Tibial nerve (tissue), 4 donors: Measurements from ENCODE around the gene PTRH1. TPM values are rescaled to one million over a fixed set of nuclear protein-coding genes. Genes with fewer than 3 reads are reported as not detected.

Experiments
- DNase-seq, 2 donors: peaks; one replicate each; pipeline ENCODE4 v3.0.0-alpha.2; 2019; ENCODE audit warnings: low spot score in 2 of 2
- H3K27ac ChIP-seq, 4 donors: fragments of 200-600 bp; sonication (generic) in 3 of 4; one replicate each; pipeline ENCODE4 v1.5.1; 2017 to 2019; ENCODE audit warnings: mild to moderate bottlenecking in 1 of 4
- H3K27me3 ChIP-seq, 2 donors: fragments of 200-600 bp; sonication (generic) in 1 of 2; one replicate each; pipeline versions ENCODE4 v1.5.1 to v1.6.0; 2017 to 2019
- H3K36me3 ChIP-seq, 3 donors: fragments of 200-600 bp; sonication (generic); one replicate each; pipeline ENCODE4 v1.5.1; 2018 to 2019
- H3K4me1 ChIP-seq, 4 donors: fragments of 200-600 bp; sonication (generic) in 3 of 4; one replicate each; pipeline ENCODE4 v1.5.1; 2017 to 2019
- H3K4me3 ChIP-seq, 4 donors: fragments of 200-600 bp; sonication (generic) in 3 of 4; one replicate each; pipeline ENCODE4 v1.5.1; 2017 to 2019; ENCODE audit warnings: mild to moderate bottlenecking in 1 of 4, moderate library complexity in 1 of 4
- H3K9me3 ChIP-seq, 4 donors: fragments of 200-600 bp; sonication (generic) in 3 of 4; one replicate each; pipeline ENCODE4 v1.5.1; 2017 to 2019
- CTCF ChIP-seq, 5 experiments: fragments of 200-600 bp in 3 of 5; fragments of 450-650 bp in 2 of 5; sonication (generic) in 3 of 5; IDR thresholded peaks; one replicate each; pipeline ENCODE4 v1.5.1; 2016 to 2019; ENCODE audit warnings: antibody characterized with exemption in 5 of 5, mild to moderate bottlenecking in 3 of 5, moderate library complexity in 2 of 5
- EP300 ChIP-seq, 2 donors: sonication (generic); formaldehyde crosslinking; IDR thresholded peaks; one replicate each; pipeline ENCODE4 v1.6.1; 2017; ENCODE audit warnings: antibody characterized with exemption in 2 of 2, mild to moderate bottlenecking in 1 of 2
- POLR2A ChIP-seq, 2 donors: fragments of 450-650 bp; IDR thresholded peaks; one replicate each; pipeline ENCODE4 v1.6.1; 2017; ENCODE audit warnings: antibody characterized with exemption in 2 of 2, mild to moderate bottlenecking in 2 of 2, moderate library complexity in 2 of 2
- WGBS, 2 donors: methylation state at CpG; one replicate each; pipeline ENCODE4 v1.1.5; 2018; 5-methylcytosine and 5-hydroxymethylcytosine counted together
- total RNA-seq, 4 donors: library from RNA; depleted of rRNA; stranded (reverse); fragments of >200 nt; gene quantifications; one replicate each; pipeline ENCODE4 v1.1.0, GENCODE V29; 2016

Gene PTRH1
- total RNA-seq, 4 donors from 2014 or later, result 8.4 to 46.7 (median 23.7) TPM

GRCh38 chr9:127684576-127684975 is 30.9 kb downstream of the PTRH1 start:
- no peak overlapping the region for H3K4me3 ChIP-seq
- no peak for DNase-seq
- TF ChIP-seq EP300 (IDR thresholded peaks at IDR 0.05), result no peak
- no peak for TF ChIP-seq CTCF (IDR thresholded peaks at IDR 0.05)
- no peak for TF ChIP-seq POLR2A (IDR thresholded peaks at IDR 0.05)
- no peaks in the 10 kb centered on the region for H3K4me1 ChIP-seq
- no peak overlapping the region for H3K27ac ChIP-seq
- no peaks in the 10 kb centered on the region for H3K27me3 ChIP-seq
- H3K36me3 ChIP-seq, result peaks cover 0 to 98% (median 7%) of the 10 kb centered on the region in 3 donors
- no peaks in the 10 kb centered on the region for H3K9me3 ChIP-seq
- WGBS, 2 donors, result 63 to 66% methylated on average over 4 of the region's 4 CpGs

- H3K27me3 ChIP-seq, result no peaks in the 10 kb centered on the region
- H3K4me3 ChIP-seq, result no peak overlapping the region
- H3K4me1 ChIP-seq, result no peaks in the 10 kb centered on the region
- H3K36me3 ChIP-seq, result peaks cover 0 to 97% (median 7%) of the 10 kb centered on the region in 3 donors
- H3K9me3 ChIP-seq, result no peaks in the 10 kb centered on the region
- WGBS, 2 donors, result 88 to 89% methylated on average over 5 of the region's 5 CpGs
- no peak overlapping the region for H3K27ac ChIP-seq
- no peak for DNase-seq
- TF ChIP-seq POLR2A (IDR thresholded peaks at IDR 0.05) (no peak), CTCF (IDR thresholded peaks at IDR 0.05) (no peak), EP300 (IDR thresholded peaks at IDR 0.05) (no peak)
These were observed 31.7 kb downstream of the PTRH1 start for GRCh38 chr9:127683723-127684122.

- Histone ChIP-seq H3K27ac (no peak overlapping the region), H3K27me3 (no peaks in the 10 kb centered on the region), H3K36me3 (peaks cover 2 to 97% (median 7%) of the 10 kb centered on the region in 3 donors), H3K4me1 (no peaks in the 10 kb centered on the region), H3K4me3 (no peak overlapping the region), H3K9me3 (no peaks in the 10 kb centered on the region)
- TF ChIP-seq CTCF (IDR thresholded peaks at IDR 0.05), result no peak
- no peak for TF ChIP-seq EP300 (IDR thresholded peaks at IDR 0.05)
- no peak for TF ChIP-seq POLR2A (IDR thresholded peaks at IDR 0.05)
- 89 to 93% methylated on average over 23 of the region's 23 CpGs for WGBS, 2 donors
- DNase-seq, result no peak
These were observed 32.9 kb downstream of the PTRH1 start for GRCh38 chr9:127682351-127683136.

GRCh38 chr9:127680846-127681245 is 34.6 kb downstream of the PTRH1 start:
- no peak overlapping the region for H3K27ac ChIP-seq
- H3K4me3 ChIP-seq, result no peak overlapping the region
- H3K27me3 ChIP-seq, result no peaks in the 10 kb centered on the region
- DNase-seq, result no peak
- peaks cover 2 to 97% (median 7%) of the 10 kb centered on the region in 3 donors for H3K36me3 ChIP-seq
- H3K9me3 ChIP-seq, result no peaks in the 10 kb centered on the region
- no peaks in the 10 kb centered on the region for H3K4me1 ChIP-seq
- WGBS, 2 donors, result 88 to 95% methylated on average over 9 of the region's 9 CpGs
- TF ChIP-seq EP300 (IDR thresholded peaks at IDR 0.05), result no peak
- no peak for TF ChIP-seq CTCF (IDR thresholded peaks at IDR 0.05)

GRCh38 chr9:127680226-127680625 is 35.2 kb downstream of the PTRH1 start:
- Histone ChIP-seq H3K4me1 (no peaks in the 10 kb centered on the region), H3K27ac (no peak overlapping the region), H3K9me3 (no peaks in the 10 kb centered on the region), H3K36me3 (peaks cover 2 to 99% (median 7%) of the 10 kb centered on the region in 3 donors), H3K4me3 (no peak overlapping the region), H3K27me3 (no peaks in the 10 kb centered on the region)
- 84 to 93% methylated on average over 11 of the region's 11 CpGs for WGBS, 2 donors
- TF ChIP-seq CTCF (IDR thresholded peaks at IDR 0.05) (no peak), EP300 (IDR thresholded peaks at IDR 0.05) (no peak), POLR2A (IDR thresholded peaks at IDR 0.05) (no peak)
- DNase-seq, result no peak
